H1 (cell line): ENCODE measurements around the gene ZSCAN20. TPM values are rescaled to one million over a fixed set of nuclear protein-coding genes. Genes with fewer than 3 reads are reported as not detected.

Source experiments
- EP300 ChIP-seq, 2 experiments: IDR thresholded peaks; 1 replicate in 1 of 2; 2 replicates in 1 of 2; pipeline ENCODE4 v1.6.1; 2011 to 2012; ENCODE audit warnings: low read depth in 2 of 2, low read length in 2 of 2, mild to moderate bottlenecking in 2 of 2, borderline replicate concordance in 1 of 2, inconsistent platforms in 1 of 2, moderate library complexity in 1 of 2
- RNF2 ChIP-seq: fragments of 200-900, 300-1000 bp; sonication (generic); IDR thresholded peaks from 2 replicates; pipeline ENCODE4 v1.7.1; 2016; ENCODE audit warnings: borderline replicate concordance, low read depth, mild to moderate bottlenecking, antibody characterized with exemption, low read length; ENCODE audit not compliant: poor library complexity, severe bottlenecking; ENCODE audit errors: missing control alignments
- SRF ChIP-seq: IDR thresholded peaks from 2 replicates; pipeline ENCODE4 v1.6.1; 2011; ENCODE audit warnings: mild to moderate bottlenecking, low read depth, low read length, moderate library complexity
- polyA plus RNA-seq, 7 experiments: library from polyadenylated mRNA; depleted of rRNA in 3 of 7; stranded (reverse) in 5 of 7; unstranded in 2 of 7; fragments of >200 nt in 5 of 7; fragments of 200-250 nt in 2 of 7; gene quantifications; 1 replicate in 5 of 7; 2 replicates in 1 of 7; 4 replicates in 1 of 7; pipeline versions ENCODE4 v1.2.1 to v1.2.3, GENCODE V29; 2011 to 2013; ENCODE audit warnings: missing spikeins in 2 of 7, mixed read lengths in 2 of 7
- total RNA-seq: library from RNA; stranded (reverse); fragmentation: NEBNext Ultra II Directional; extraction: Animal tissue kit (Norgen Biotek cat#: 25700); gene quantifications from 2 replicates; pipeline ENCODE4 v1.2.1, GENCODE V29; 2021

The ZSCAN20 gene
- total and polyA plus RNA-seq, 2 of the 8 experiments (the other 6 are each of a cell fraction or from before 2014, with no cell fraction given): 0.70 to 3.4 TPM

- TF ChIP-seq RNF2: no peak
- no peak for TF ChIP-seq SRF
- no peak for TF ChIP-seq EP300 (IDR thresholded peaks at IDR 0.05; ENCODE audit: borderline replicate concordance in 1 of 2, low read depth in 2 of 2, low read length in 2 of 2)
Measured at GRCh38 chr1:33465316-33465715, 7.1 kb upstream of the ZSCAN20 start (continued).
